8988T (cell line): Measurements from ENCODE around the gene CUL9.

ENCODE experiments used
- DNase-seq: peaks from one replicate; pipeline ENCODE4 v3.0.0; 2011

Gene CUL9

DNA sequence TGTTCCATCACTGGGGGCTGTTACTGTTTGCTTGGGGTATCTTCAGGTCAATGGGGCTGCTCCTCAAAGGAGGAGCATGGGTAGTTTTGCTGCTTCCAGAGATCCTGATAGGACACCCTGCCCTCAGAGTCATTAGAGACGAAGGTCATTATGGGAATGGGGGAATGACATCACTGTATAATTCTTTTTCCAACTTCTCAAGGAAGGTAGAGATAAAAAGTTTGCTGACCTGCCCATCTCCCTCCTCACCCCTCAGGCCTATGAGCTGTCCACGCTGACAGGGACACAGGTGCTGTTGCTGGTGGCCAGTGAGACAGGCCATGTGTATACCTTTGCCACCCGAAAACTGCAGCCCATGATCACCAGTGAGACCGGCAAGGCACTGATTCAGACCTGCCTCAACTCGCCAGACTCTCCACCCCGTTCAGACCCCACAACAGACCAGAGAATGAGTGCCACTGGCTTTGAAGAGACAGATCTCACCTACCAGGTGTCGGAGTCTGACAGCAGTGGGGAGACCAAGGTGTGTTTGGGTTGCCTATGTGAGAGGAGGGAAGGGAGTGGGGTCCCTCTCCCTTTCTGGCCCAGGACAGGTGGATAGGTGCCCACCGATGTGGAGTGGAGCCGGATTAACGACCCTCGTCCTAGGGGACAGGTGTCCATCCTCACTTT is 8.3 kb upstream of the CUL9 start:
- DNase-seq = no peak

- DNase-seq = peak; percentile 98
Observed at GRCh38 chr6:43174263-43175112, 7.5 kb upstream of the CUL9 start.

DNA sequence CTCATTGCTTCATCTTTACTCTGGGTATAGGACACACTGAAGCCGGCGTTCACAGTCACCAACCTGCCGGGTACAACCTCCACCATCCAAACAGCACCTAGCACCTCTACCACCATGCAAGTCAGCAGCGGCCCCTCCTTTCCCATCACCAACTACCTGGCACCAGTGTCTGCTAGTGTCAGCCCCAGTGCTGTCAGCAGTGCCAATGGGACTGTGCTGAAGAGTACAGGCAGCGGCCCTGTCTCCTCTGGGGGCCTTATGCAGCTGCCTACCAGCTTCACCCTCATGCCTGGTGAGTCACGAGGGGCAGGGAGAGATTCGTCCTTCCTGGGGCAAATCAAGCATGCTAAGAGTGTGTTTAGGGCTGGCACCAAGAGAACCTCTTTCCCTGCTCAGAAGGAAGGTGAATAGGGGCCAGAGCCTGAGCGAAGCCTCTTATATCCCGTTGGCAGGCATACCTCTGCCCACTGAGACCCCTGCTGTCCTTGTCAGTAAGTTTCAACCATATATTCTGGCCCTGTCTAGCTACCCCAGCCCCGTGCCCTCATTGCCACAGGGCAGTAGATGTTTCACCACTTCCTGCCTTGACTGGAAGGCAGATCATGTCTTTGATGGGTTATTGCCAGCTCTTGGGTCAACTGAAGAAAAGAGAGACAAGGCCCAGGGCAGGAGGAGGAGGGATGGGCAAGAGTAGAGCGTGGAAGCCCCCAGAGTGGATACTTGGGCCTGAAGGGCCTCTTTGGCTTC is 6.1 kb upstream of the CUL9 start:
- no peak for DNase-seq

DNA sequence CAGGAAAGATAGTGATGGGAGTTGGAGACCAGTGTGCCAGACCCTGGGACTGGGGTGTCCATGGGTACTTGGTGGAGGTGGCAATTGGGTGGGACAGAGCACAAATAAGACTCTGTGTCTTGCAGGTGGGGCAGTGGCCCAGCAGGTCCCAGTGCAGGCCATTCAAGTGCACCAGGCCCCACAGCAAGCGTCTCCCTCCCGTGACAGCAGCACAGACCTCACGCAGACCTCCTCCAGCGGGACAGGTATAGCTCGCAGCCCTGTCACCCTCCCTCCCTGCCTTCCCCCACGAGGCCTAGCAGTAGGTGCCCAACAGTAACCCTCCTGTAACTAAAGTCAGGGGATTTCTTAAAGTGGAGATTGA is 5.6 kb upstream of the CUL9 start:
- no peak for DNase-seq

DNA sequence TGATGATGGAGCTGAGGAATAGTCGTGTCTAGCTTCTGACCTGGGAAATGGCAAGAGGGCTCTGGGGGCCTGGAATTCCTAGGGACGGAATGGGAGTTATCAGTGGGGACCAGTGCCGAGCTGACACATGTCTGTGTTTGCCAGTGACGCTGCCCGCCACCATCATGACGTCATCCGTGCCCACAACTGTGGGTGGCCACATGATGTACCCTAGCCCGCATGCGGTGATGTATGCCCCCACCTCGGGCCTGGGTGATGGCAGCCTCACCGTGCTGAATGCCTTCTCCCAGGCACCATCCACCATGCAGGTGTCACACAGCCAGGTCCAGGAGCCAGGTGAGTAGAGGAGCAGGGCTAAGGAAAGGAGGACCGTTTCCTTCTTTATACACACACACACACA is 3.8 kb upstream of the CUL9 start:
- DNase-seq = no peak

GRCh38 chr6:43178951-43179830 is 2.8 kb upstream of the CUL9 start:
- DNase-seq = no peak

- no peak for DNase-seq
Observed at GRCh38 chr6:43180058-43180457, 1.9 kb upstream of the CUL9 start.

DNA sequence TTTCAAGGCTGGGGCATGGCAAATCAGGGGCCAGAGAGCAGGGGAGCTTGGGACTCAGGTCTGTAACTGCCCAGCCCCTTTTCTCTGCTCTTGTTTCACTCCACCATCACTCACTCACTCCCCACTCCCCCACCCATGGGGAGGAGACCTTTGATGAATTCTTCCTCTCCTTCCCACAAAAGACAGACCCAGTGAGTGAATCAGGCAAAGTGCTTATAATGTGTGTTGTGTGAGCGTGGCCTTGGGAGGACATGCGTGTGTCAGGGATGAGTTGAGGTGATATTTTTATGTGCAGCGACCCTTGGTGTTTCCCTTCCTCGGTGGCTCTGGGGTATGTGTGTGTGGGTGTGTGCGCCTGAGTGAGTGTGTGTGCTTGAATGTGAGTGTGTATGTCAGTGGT is 1.0 kb upstream of the CUL9 start:
- DNase-seq = no peak

- no peak for DNase-seq
Observed at GRCh38 chr6:43181621-43181941, 415 bp upstream of the CUL9 start.

GRCh38 chr6:43183441-43183840 is 1.4 kb downstream of the CUL9 start:
- DNase-seq = no peak

GRCh38 chr6:43184268-43184985 is 2.4 kb downstream of the CUL9 start:
- DNase-seq = no peak

- DNase-seq = no peak
Observed at GRCh38 chr6:43185391-43185985, 3.5 kb downstream of the CUL9 start.

DNA sequence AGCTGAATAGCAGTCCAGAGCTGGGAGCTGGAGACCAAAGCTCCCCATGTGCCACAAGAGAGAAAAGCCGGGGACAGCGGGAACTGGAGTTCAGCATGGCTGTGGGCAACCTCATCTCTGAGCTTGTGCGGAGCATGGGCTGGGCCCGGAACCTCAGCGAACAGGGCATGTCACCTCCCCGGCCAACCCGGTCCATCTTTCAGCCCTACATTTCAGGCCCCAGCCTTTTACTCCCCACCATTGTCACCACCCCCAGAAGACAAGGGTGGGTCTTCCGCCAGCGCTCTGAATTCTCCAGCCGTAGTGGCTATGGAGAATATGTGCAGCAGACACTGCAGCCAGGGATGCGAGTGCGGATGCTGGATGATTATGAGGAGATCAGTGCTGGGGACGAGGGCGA is 4.0 kb downstream of the CUL9 start:
- DNase-seq = no peak

DNA sequence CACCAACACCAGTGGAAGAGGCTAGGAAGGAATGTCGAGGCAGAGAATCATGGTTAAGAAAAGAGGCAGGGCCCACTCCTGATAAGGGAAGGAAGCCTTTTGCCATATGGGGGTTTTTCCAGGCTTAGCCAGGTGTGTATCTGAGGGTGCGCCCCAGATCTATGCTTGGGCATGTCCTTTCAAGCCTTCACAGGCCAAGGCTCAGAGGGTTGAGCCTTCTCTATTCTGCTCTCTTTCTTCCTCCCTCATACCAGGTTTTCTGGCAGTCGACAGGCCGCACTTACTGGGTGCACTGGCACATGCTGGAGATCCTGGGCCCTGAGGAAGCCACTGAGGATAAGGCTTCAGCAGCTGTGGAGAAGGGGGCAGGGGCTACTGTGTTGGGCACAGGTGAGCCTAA is 4.7 kb downstream of the CUL9 start:
- no peak for DNase-seq

DNA sequence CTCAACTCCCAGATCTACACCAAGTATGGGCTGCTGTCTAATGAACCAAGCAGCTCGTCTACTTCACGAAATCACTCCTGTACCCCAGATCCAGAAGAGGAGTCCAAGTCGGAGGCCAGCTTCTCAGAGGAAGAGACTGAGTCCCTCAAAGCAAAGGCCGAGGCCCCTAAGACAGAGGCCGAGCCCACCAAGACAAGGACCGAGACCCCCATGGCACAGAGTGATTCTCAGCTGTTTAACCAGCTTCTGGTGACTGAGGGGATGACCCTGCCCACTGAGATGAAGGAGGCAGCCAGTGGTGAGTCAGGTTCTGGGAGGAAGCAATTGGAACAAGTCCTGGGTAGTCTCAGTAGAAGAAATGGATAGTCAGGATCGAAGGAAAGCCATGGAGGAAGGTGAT is 5.8 kb downstream of the CUL9 start:
- DNase-seq = no peak

- no peak for DNase-seq
Observed at GRCh38 chr6:43188426-43188825, 6.4 kb downstream of the CUL9 start.

DNA sequence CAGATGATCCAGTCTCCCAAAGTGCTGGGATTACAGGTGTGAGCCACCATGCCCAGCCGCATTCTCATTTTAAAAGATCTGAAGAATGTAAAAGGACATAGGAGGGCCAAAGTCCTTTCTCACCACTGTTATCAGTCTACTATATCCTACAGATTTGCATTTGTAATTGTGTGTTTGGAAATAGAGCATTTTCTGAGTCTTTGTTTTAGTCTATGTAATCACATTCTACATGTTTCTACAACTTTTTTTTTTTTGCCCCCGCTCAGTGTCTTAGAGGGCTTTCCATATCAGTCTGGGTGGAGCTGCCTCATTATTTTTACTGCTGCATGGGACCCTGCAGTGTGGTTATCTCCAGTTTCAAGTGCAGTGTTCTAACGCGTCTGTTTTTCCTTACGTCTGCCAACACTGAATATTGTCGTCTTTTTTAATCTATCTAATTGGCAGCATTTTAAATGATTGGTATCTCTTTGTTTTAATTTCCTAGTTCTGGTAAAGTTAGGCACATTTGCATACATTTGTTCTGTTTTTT is 7.8 kb downstream of the CUL9 start:
- DNase-seq = no peak

DNA sequence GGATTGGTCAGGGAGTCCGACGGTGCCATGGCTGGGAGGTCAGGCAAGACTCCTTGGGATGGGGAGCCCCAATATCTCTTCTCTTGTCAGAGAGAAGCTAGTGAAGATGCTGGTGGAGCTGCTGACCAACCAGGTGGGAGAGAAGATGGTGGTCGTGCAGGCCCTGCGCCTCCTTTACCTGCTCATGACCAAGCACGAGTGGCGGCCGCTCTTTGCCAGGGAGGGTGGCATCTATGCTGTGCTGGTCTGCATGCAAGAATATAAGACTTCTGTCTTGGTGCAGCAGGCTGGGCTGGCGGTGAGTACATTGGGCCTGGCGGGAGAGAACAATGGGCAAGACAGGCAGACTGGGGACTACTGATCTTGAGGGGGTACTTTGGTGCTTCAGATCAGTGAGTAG is 10.9 kb downstream of the CUL9 start:
- DNase-seq = no peak

DNA sequence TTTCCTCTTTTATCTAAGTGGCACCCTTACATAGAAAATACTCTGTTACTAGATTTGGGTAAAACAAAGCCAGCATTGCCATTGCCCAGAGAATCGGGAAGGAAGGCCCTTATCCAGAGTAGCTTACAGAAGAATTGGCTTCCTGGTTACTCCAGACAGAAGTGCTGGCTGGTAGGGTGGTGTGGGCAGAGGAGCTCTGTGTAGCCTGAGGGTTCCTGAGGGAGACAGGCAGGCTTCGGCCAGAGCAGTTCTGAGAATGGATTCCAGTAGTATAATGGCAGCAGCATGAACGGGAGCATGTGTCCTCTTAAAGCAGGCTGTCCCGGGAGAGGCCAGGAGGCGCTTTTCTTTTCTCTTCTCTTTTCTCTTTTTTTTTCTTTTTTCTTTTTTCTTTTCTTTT is 11.9 kb downstream of the CUL9 start:
- no peak for DNase-seq

- no peak for DNase-seq
Observed at GRCh38 chr6:43196337-43196736, 14.3 kb downstream of the CUL9 start.

- no peak for DNase-seq
Observed at GRCh38 chr6:43199912-43200311, 17.9 kb downstream of the CUL9 start.

- DNase-seq = no peak
Observed at GRCh38 chr6:43200541-43200940, 18.5 kb downstream of the CUL9 start.
